ENCODE measurements around the gene NLRP9. TPM values are rescaled to one million over a fixed set of nuclear protein-coding genes. Genes with fewer than 3 reads are reported as not detected.

Gene NLRP9
- total and polyA plus RNA-seq, 5 donors from 2014 or later = not detected

DNA sequence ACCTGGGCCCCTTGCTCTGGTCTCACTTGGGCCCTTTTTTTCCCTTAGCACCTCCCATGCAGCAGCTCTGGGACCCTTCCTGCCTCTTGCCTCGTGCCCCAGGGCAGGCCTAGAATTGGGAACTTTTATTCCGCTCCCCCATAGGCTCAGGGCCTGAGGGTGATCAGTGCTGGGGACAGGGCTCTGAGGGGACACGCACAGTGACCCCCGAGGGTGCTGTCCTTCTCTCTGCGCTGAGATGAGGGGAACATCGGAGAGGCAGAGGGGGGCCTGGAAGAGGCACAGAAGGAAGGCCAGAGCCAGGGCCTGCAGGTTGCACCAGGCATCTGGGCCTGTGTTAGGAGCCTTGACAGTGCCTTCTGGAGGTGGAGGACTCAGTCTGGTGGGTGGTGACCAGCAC, 52.4 kb downstream of the NLRP9 start:
- Mint-ChIP-seq H3K4me1 (peaks cover 0 to 23% (median 7%) of the 10 kb centered on the region in 4 donors), H3K27ac (peak overlapping the region in 2 of 3 donors; percentile 43 to 59), H3K36me3 (peaks cover 5% of the 10 kb centered on the region), H3K27me3 (no peaks in the 10 kb centered on the region), H3K9me3 (no peaks in the 10 kb centered on the region), H3K4me3 (no peak overlapping the region)
- Histone ChIP-seq H3K9me3 (ENCODE audit: control insufficient read depth in 2 of 2, low read length in 2 of 2) (no peaks in the 10 kb centered on the region), H3K36me3 (ENCODE audit: control insufficient read depth, insufficient read depth, low read length) (peaks cover 64% of the 10 kb centered on the region), H3K4me3 (ENCODE audit: low read depth, low read length) (no peak overlapping the region), H3K4me1 (ENCODE audit: control insufficient read depth, insufficient read depth, low read length, poor library complexity, severe bottlenecking) (peaks cover 4% of the 10 kb centered on the region), H3K27me3 (ENCODE audit: control insufficient read depth, insufficient read depth, low read length) (no peaks in the 10 kb centered on the region), H3K27ac (ENCODE audit: insufficient read depth, low read length, poor library complexity, severe bottlenecking) (no peak overlapping the region)
- no peak for ATAC-seq (ENCODE audit: low read depth in 2 of 2)
- no peak for DNase-seq

DNA sequence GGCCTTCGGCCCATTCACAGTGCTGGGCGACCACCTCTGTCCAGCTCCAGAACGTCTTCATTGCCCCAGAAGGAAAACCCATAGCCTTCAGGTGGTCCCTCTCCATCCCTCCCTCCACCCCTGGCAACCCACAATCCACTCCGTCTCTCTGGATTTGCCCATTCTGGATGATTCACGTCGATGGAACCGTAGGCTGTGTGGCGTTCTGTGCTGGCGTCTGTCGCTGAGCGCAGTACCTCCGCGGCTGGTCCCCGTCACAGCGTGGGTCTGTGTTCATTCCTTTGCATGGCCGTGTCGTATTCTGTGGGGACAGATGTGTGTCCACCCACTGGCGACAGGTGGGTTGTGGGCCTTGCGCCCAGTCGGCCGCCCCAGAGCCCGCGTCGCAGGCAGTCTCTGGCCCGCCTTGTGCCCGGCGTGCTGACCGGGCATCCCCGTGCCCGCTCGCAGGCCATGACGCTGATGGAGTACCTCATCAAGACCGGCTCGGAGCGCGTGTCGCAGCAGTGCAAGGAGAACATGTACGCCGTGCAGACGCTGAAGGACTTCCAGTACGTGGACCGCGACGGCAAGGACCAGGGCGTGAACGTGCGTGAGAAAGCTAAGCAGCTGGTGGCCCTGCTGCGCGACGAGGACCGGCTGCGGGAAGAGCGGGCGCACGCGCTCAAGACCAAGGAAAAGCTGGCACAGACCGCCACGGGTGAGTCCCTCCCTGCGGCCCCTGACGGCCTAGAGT, 53.1 kb downstream of the NLRP9 start:
- H3K4me3 Mint-ChIP-seq = no peak overlapping the region
- H3K4me1 Mint-ChIP-seq = peaks cover 0 to 26% (median 7%) of the 10 kb centered on the region in 4 donors

DNA sequence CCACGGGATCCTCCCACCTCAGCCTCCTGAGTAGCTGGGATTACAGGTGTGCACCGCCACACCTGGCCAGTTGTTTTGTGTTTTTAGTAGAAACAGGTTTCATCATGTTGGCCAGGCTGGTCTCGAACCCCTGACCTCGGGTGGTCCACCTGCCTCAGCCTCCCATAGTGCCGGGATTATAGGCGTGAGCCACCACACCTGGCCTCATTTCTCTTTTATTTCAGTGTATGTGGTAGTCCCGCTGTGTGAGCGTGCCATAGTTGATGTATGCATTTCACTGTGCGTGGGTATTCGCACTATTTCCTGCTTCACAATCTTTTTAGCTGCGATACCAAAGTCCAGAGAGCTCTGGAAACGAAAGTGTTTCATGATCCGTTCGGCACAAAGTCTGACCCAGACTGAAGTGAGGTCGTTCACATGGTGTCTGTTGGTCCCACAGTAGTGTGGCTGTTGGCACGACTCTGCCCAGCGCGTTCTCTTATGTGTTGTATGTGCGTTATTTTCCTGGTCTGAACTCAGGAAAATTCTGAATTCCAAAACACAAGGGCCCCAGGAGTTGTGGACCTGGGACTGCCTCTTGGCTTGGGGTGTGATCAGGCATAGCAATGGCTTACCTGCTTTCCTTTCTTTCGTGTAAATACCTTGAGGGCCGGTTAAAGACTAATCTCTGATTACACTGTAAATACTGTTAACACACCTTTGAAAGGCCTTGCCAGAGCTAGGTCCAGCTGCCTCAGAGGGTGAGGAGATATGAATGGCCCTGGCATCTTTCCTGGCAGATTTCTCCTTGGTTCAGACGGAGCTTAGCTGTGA, 54.5 kb downstream of the NLRP9 start:
- no peaks in the 10 kb centered on the region for H3K9me3 Mint-ChIP-seq
- H3K4me1 ChIP-seq (ENCODE audit: control insufficient read depth, insufficient read depth, low read length, poor library complexity, severe bottlenecking) = peaks cover 11% of the 10 kb centered on the region
- H3K4me1 Mint-ChIP-seq = peaks cover 0 to 41% (median 11%) of the 10 kb centered on the region in 4 donors
- H3K4me3 Mint-ChIP-seq = peak overlapping the region in 2 of 4 donors; percentile 13 to 21
- DNase-seq (no peak), ATAC-seq (ENCODE audit: low read depth in 2 of 2) (no peak)
- no peaks in the 10 kb centered on the region for H3K27me3 Mint-ChIP-seq
- no peak overlapping the region for H3K27ac Mint-ChIP-seq
- no peaks in the 10 kb centered on the region for H3K9me3 ChIP-seq (ENCODE audit: control insufficient read depth in 2 of 2, low read length in 2 of 2)
- no peak overlapping the region for H3K4me3 ChIP-seq (ENCODE audit: low read depth, low read length)
- H3K36me3 Mint-ChIP-seq = peaks cover 7% of the 10 kb centered on the region
- H3K27ac ChIP-seq (ENCODE audit: insufficient read depth, low read length, poor library complexity, severe bottlenecking) = no peak overlapping the region
- H3K36me3 ChIP-seq (ENCODE audit: control insufficient read depth, insufficient read depth, low read length) = peaks cover 71% of the 10 kb centered on the region
- H3K27me3 ChIP-seq (ENCODE audit: control insufficient read depth, insufficient read depth, low read length) = no peaks in the 10 kb centered on the region

More for the DNA sequence above, 53.1 kb downstream of the NLRP9 start:
- ATAC-seq (ENCODE audit: low read depth in 2 of 2) (no peak), DNase-seq (no peak)
- H3K27me3 ChIP-seq (ENCODE audit: control insufficient read depth, insufficient read depth, low read length) = no peaks in the 10 kb centered on the region
- H3K4me1 ChIP-seq (ENCODE audit: control insufficient read depth, insufficient read depth, low read length, poor library complexity, severe bottlenecking) = peaks cover 8% of the 10 kb centered on the region
- peaks cover 5% of the 10 kb centered on the region for H3K36me3 Mint-ChIP-seq
- no peaks in the 10 kb centered on the region for H3K9me3 ChIP-seq (ENCODE audit: control insufficient read depth in 2 of 2, low read length in 2 of 2)
- no peaks in the 10 kb centered on the region for H3K9me3 Mint-ChIP-seq
- peak overlapping the region in 1 of 3 donors; percentile 41 for H3K27ac Mint-ChIP-seq
- peaks cover 63% of the 10 kb centered on the region for H3K36me3 ChIP-seq (ENCODE audit: control insufficient read depth, insufficient read depth, low read length)
- no peaks in the 10 kb centered on the region for H3K27me3 Mint-ChIP-seq
- no peak overlapping the region for H3K27ac ChIP-seq (ENCODE audit: insufficient read depth, low read length, poor library complexity, severe bottlenecking)
- H3K4me3 ChIP-seq (ENCODE audit: low read depth, low read length) = no peak overlapping the region

DNA sequence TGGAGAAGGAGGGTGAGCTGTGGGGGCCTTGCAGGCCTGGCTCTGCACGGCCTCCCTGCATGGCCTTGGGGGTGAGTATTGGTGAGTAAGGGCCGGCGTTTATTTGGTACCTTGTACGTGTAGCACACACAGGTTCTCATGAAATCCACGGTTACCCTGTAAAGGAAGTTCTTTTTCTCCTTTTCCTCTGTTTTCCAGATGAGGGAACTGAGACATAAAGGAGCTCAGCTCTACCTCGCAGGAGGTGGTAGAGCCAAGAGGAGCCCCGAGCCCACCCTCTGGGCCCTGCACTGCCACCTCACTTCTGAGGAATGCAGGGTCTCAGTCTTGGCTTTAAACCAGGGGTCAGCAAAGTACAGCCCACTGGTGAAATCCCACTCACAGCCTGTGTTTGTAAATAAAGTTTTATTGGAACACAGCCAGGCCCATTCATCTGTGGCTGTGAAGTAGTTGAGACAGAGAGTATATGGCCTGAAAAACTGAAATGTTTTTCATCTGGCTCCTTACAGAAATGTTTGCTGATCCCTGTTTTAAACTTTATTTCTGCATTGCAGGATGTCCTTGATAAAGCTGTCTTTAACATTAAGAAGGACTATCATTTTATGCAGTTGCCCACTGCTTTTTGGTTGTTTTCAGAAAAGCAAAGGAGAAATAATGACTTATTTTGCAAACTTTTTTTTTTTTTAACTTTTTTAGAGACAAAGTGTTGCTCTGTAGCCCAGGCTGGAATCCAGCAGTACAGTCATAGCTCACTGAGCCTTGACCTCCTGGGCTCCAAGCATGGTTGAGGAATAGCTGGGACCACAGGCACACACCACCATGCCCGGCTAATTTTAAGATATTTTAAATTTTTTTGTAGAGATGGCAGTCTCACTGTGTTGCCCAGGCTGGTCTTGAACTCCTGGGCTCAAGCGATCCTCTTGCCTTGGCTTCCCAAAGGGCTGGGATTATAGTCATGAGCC, 56.8 kb downstream of the NLRP9 start:
- H3K36me3 ChIP-seq (ENCODE audit: control insufficient read depth, insufficient read depth, low read length) = peaks cover 77% of the 10 kb centered on the region
- H3K4me1 ChIP-seq (ENCODE audit: control insufficient read depth, insufficient read depth, low read length, poor library complexity, severe bottlenecking) = peaks cover 27% of the 10 kb centered on the region
- no peak overlapping the region for H3K4me3 Mint-ChIP-seq
- no peak overlapping the region for H3K27ac ChIP-seq (ENCODE audit: insufficient read depth, low read length, poor library complexity, severe bottlenecking)
- peaks cover 11% of the 10 kb centered on the region for H3K36me3 Mint-ChIP-seq
- H3K9me3 ChIP-seq (ENCODE audit: control insufficient read depth in 2 of 2, low read length in 2 of 2) = no peaks in the 10 kb centered on the region
- H3K27me3 ChIP-seq (ENCODE audit: control insufficient read depth, insufficient read depth, low read length) = no peaks in the 10 kb centered on the region
- H3K4me1 Mint-ChIP-seq = peaks cover 2 to 55% (median 20%) of the 10 kb centered on the region in 4 donors
- no peak for DNase-seq
- H3K27ac Mint-ChIP-seq = no peak overlapping the region
- no peak for ATAC-seq (ENCODE audit: low read depth in 2 of 2)
- peaks cover 0 to 3% (median 0%) of the 10 kb centered on the region in 7 donors for H3K9me3 Mint-ChIP-seq
- H3K4me3 ChIP-seq (ENCODE audit: low read depth, low read length) = no peak overlapping the region
- no peaks in the 10 kb centered on the region for H3K27me3 Mint-ChIP-seq

DNA sequence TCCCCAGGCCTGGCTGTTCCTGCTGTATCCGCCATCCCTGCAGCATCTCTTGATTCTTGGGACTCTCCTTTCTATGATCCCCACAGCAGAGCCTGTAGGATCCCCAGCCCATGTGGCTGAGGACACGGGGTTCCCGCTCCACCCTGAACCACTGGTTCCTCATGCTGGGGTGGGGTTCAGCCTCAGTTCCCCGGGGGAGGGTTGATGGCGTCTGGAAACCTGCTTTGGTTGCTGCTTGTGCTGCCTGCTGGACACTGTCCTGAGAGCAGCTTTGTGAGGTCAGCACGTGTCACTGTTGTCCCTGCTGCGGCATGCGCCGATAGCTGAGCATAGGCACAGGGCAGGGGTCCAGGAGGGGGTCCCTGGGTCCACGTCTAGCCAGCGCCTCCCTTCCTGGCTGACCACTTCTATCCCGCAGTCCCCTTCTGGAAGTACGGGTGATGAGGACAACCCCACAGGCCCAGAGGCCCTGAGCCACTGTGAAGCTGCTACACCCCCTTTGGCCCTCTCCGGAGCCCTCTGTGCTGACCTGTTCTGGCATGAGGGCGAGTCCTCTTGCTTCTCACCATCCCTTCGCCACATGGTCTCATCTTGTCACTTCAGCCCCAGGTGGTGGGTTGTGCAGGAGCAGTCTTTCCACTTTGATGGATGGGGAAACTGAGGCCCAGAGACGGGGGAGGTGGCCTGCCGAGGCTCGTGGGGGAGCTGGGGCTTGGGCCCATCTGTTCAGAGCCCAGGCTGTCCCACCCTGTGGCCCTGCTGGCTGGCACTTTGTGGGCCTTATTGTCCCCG, 57.7 kb downstream of the NLRP9 start:
- ATAC-seq (ENCODE audit: low read depth in 2 of 2) = no peak
- peaks cover 0 to 3% (median 0%) of the 10 kb centered on the region in 7 donors for H3K9me3 Mint-ChIP-seq
- no peak overlapping the region for H3K27ac Mint-ChIP-seq
- Histone ChIP-seq H3K9me3 (ENCODE audit: control insufficient read depth in 2 of 2, low read length in 2 of 2) (no peaks in the 10 kb centered on the region), H3K27me3 (ENCODE audit: control insufficient read depth, insufficient read depth, low read length) (no peaks in the 10 kb centered on the region), H3K4me1 (ENCODE audit: control insufficient read depth, insufficient read depth, low read length, poor library complexity, severe bottlenecking) (peaks cover 36% of the 10 kb centered on the region), H3K4me3 (ENCODE audit: low read depth, low read length) (no peak overlapping the region), H3K27ac (ENCODE audit: insufficient read depth, low read length, poor library complexity, severe bottlenecking) (no peak overlapping the region), H3K36me3 (ENCODE audit: control insufficient read depth, insufficient read depth, low read length) (peaks cover 69% of the 10 kb centered on the region)
- no peaks in the 10 kb centered on the region for H3K27me3 Mint-ChIP-seq
- peaks cover 10 to 56% (median 28%) of the 10 kb centered on the region in 4 donors for H3K4me1 Mint-ChIP-seq
- peak overlapping the region in 1 of 4 donors; percentile 29 for H3K4me3 Mint-ChIP-seq
- peaks cover 12% of the 10 kb centered on the region for H3K36me3 Mint-ChIP-seq
- DNase-seq = no peak

DNA sequence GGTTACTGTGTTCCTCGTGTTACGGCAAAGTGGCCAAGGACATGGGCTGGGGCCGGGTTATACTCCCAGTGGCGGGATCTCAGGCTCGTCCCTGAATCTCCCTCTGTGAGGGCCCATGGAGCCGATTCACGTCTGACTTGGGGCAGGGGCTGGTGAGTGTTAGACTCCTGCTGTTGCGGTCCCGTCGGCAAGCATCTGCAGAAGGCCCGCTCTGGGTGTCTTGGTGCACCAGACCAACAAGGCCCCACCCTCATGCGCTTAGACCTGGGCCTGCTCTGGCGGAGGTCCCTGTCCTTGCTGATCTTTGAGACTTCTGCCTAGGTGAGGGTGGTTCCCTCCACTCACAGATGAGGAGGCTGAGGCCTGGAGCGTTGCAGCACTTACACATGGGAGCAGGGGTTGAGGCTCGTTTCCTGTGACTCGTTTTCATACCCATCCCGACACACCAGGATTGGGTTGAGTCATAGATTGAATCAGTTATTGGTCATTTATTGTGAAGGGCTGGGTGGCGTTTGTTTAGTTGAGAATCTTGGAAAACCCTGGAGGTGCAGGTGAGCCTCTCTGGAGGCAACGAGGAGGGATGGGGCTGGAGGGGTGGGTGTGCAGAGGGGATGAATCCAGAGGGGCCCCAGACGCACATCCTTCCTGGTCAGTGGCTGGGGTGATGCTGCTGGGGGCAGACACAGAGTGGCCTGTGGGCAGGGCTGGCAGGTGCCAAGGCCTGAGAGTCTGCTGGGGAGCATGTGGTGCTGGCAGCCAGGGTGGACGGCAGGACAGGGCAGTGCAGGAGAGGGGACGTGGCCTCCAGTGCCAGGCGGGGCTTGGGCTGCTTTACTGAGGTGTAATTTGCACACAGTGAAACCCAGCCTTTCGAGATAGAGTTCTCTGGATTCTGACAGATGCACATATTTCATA, 58.6 kb downstream of the NLRP9 start:
- no peak overlapping the region for H3K27ac ChIP-seq (ENCODE audit: insufficient read depth, low read length, poor library complexity, severe bottlenecking)
- H3K4me3 Mint-ChIP-seq = peak overlapping the region in 2 of 4 donors; percentile 29 to 68
- H3K4me1 Mint-ChIP-seq = peaks cover 14 to 59% (median 27%) of the 10 kb centered on the region in 4 donors
- peaks cover 60% of the 10 kb centered on the region for H3K36me3 ChIP-seq (ENCODE audit: control insufficient read depth, insufficient read depth, low read length)
- ATAC-seq (ENCODE audit: low read depth in 2 of 2) (no peak), DNase-seq (no peak)
- peaks cover 14% of the 10 kb centered on the region for H3K36me3 Mint-ChIP-seq
- peaks cover 40% of the 10 kb centered on the region for H3K4me1 ChIP-seq (ENCODE audit: control insufficient read depth, insufficient read depth, low read length, poor library complexity, severe bottlenecking)
- H3K9me3 ChIP-seq (ENCODE audit: control insufficient read depth in 2 of 2, low read length in 2 of 2) = no peaks in the 10 kb centered on the region
- H3K4me3 ChIP-seq (ENCODE audit: low read depth, low read length) = no peak overlapping the region
- no peaks in the 10 kb centered on the region for H3K27me3 ChIP-seq (ENCODE audit: control insufficient read depth, insufficient read depth, low read length)
- H3K27me3 Mint-ChIP-seq = no peaks in the 10 kb centered on the region
- peaks cover 0 to 3% (median 0%) of the 10 kb centered on the region in 7 donors for H3K9me3 Mint-ChIP-seq
- peak overlapping the region in 2 of 3 donors; percentile 31 to 91 for H3K27ac Mint-ChIP-seq

All from CD4-positive, CD25-positive, alpha-beta regulatory T cell (primary cell).